Endometrial microvascular endothelial cells (primary cell): ENCODE measurements around the gene AP5B1. TPM values are rescaled to one million over a fixed set of nuclear protein-coding genes. Genes with fewer than 3 reads are reported as not detected.

Source experiments
- in situ Hi-C: cut with HindIII; loops from 2 replicates; pipeline ENCODE4 v1.10.0; 2017; ENCODE audit warnings: low sequenced_read_pairs, low pct_unique_long_range_greater_than_20kb; ENCODE audit errors: inconsistent ontology term
- total RNA-seq: library from RNA; depleted of rRNA; stranded (reverse); fragments of >200 nt; gene quantifications from one replicate; pipeline ENCODE4 v1.2.3, GENCODE V29; 2015; ENCODE audit errors: inconsistent ontology term

AP5B1 gene
- total RNA-seq, 1 donor from 2014 or later = 8.5 TPM

DNA sequence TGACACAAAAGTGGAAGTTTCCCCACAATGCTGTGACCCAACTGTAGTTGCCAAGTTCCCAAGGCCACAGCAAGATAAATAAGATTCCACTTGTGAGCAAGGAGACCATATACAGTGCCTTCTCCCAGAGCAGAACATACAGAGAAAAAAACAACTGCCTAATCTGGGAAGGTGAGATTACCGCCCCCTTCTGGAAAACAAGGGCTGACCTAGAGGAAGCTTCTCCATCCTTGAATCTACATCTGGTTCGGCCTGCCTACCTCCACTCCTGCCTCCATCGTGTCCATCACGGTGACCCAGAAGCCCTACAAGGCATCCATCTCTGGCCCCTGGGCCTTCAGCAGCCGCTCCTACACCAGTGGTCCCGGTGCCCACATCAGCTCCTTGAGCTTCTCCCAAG, 54.1 kb downstream of the AP5B1 start:
- in situ Hi-C loops = no loop called here

Other genes starting within 250 kb of the AP5B1 start
- gene LTBP3, start 222.6 kb downstream of the AP5B1 start, total RNA-seq = 42.3 TPM
- gene ZNRD2, start 210.5 kb downstream of the AP5B1 start, total RNA-seq = 85.7 TPM
- 34.1 TPM for gene FAM89B, start 208.4 kb downstream of the AP5B1 start, total RNA-seq
- 50.5 TPM for gene EHBP1L1, start 204.9 kb downstream of the AP5B1 start, total RNA-seq
- 2.3 TPM for gene KCNK7, start 185.2 kb downstream of the AP5B1 start, total RNA-seq
- 101 TPM for gene MAP3K11, start 166.8 kb downstream of the AP5B1 start, total RNA-seq
- gene PCNX3, start 165.2 kb downstream of the AP5B1 start, total RNA-seq = 44.9 TPM
- 53.4 TPM for gene SIPA1, start 142.9 kb downstream of the AP5B1 start, total RNA-seq
- gene RELA, start 118.1 kb downstream of the AP5B1 start, total RNA-seq = 69.7 TPM
- 34.0 TPM for gene KAT5, start 68.7 kb downstream of the AP5B1 start, total RNA-seq
- gene RNASEH2C, start 60.2 kb downstream of the AP5B1 start, total RNA-seq = 110 TPM
- gene OVOL1, start 6.1 kb upstream of the AP5B1 start, total RNA-seq = not detected
- not detected for gene SNX32, start 53.0 kb upstream of the AP5B1 start, total RNA-seq
- gene CFL1, start 77.2 kb upstream of the AP5B1 start, total RNA-seq = 2,359 TPM
- gene MUS81, start 79.5 kb upstream of the AP5B1 start, total RNA-seq = 50.1 TPM
- gene EFEMP2, start 91.8 kb upstream of the AP5B1 start, total RNA-seq = 81.8 TPM
- not detected for gene CTSW, start 98.9 kb upstream of the AP5B1 start, total RNA-seq
- gene FIBP, start 107.5 kb upstream of the AP5B1 start, total RNA-seq = 154 TPM
- 133 TPM for gene CCDC85B, start 109.7 kb upstream of the AP5B1 start, total RNA-seq
- gene FOSL1, start 119.4 kb upstream of the AP5B1 start, total RNA-seq = 81.7 TPM
- 9.8 TPM for gene C11orf68, start 138.1 kb upstream of the AP5B1 start, total RNA-seq
- gene DRAP1, start 138.4 kb upstream of the AP5B1 start, total RNA-seq = 151 TPM
- gene TSGA10IP, start 164.5 kb upstream of the AP5B1 start, total RNA-seq = not detected
- gene SART1, start 180.8 kb upstream of the AP5B1 start, total RNA-seq = 34.7 TPM
- 36.8 TPM for gene EIF1AD, start 221.2 kb upstream of the AP5B1 start, total RNA-seq
- 118 TPM for gene BANF1, start 221.5 kb upstream of the AP5B1 start, total RNA-seq
- not detected for gene CST6, start 231.0 kb upstream of the AP5B1 start, total RNA-seq
- gene CATSPER1, start 245.5 kb upstream of the AP5B1 start, total RNA-seq = under 0.01 TPM